Smooth muscle cell (in vitro differentiated cells): ENCODE data around the gene RPL23. TPM values are rescaled to one million over a fixed set of nuclear protein-coding genes. Genes with fewer than 3 reads are reported as not detected.

Experiments
- DNase-seq: peaks from one replicate; lab custom pipeline; 2025; ENCODE audit not compliant: unreplicated experiment; lab: John Stamatoyannopoulos, UW
- H2AFZ ChIP-seq: fragments of 200-600 bp; sonication (generic); 2 replicates; pipeline ENCODE4 v1.6.0; 2016; ENCODE audit warnings: antibody characterized with exemption, low read depth, mild to moderate bottlenecking
- H3F3A ChIP-seq: fragments of 200-600 bp; sonication (generic); 2 replicates; pipeline ENCODE4 v1.6.0; 2017; ENCODE audit warnings: antibody characterized with exemption, low read depth
- H3K27ac ChIP-seq: fragments of 200-600 bp; sonication (generic); 2 replicates; pipeline ENCODE4 v1.5.1; 2016; ENCODE audit warnings: low read depth, mild to moderate bottlenecking
- H3K27me3 ChIP-seq: fragments of 200-600 bp; sonication (generic); 2 replicates; pipeline ENCODE4 v1.6.1; 2016; ENCODE audit warnings: low read depth, mild to moderate bottlenecking
- H3K36me3 ChIP-seq: fragments of 200-600 bp; sonication (generic); 2 replicates; pipeline ENCODE4 v1.5.1; 2016; ENCODE audit warnings: low read depth
- H3K4me1 ChIP-seq: fragments of 200-600 bp; sonication (generic); 2 replicates; pipeline ENCODE4 v1.5.1; 2016; ENCODE audit warnings: low read depth
- H3K4me2 ChIP-seq: fragments of 200-600 bp; sonication (generic); 2 replicates; pipeline ENCODE4 v1.6.0; 2016; ENCODE audit warnings: mild to moderate bottlenecking
- H3K4me3 ChIP-seq: fragments of 200-600 bp; sonication (generic); 2 replicates; pipeline ENCODE4 v1.5.1; 2016; ENCODE audit warnings: mild to moderate bottlenecking
- H3K79me2 ChIP-seq: fragments of 200-600 bp; sonication (generic); 2 replicates; pipeline ENCODE4 v1.6.0; 2016; ENCODE audit warnings: low read depth, mild to moderate bottlenecking
- H3K9ac ChIP-seq: fragments of 200-600 bp; sonication (generic); 2 replicates; pipeline ENCODE4 v1.6.0; 2016; ENCODE audit warnings: low read depth
- H3K9me3 ChIP-seq: fragments of 200-600 bp; sonication (generic); replicated peaks from 2 replicates; pipeline ENCODE4 v1.5.1; 2016; ENCODE audit warnings: low read depth
- H4K20me1 ChIP-seq: fragments of 200-600 bp; sonication (generic); 2 replicates; pipeline ENCODE4 v1.6.0; 2016; ENCODE audit warnings: low read depth
- WGBS: methylation state at CpG from one replicate; pipeline ENCODE4 v1.1.7; 2016; ENCODE audit warnings: low lambda C conversion rate; 5-methylcytosine and 5-hydroxymethylcytosine counted together
- polyA plus RNA-seq: library from polyadenylated mRNA; unstranded; fragments of >200 nt; fragmentation: Nextera tagmentation; extraction: Ambion mirVana; gene quantifications from 2 replicates; pipeline ENCODE4 v1.2.1, GENCODE V29; 2016
- total RNA-seq: library from RNA; depleted of rRNA; stranded (reverse); fragments of >200 nt; gene quantifications from 2 replicates; pipeline ENCODE4 v1.2.3, GENCODE V29; 2014
- TF ChIP-seq, protein P1 (sequence below): fragments of 200-600 bp; sonication (generic); IDR thresholded peaks from 2 replicates; pipeline ENCODE4 v1.5.1; 2017; ENCODE audit warnings: borderline replicate concordance, mild to moderate bottlenecking, antibody characterized with exemption; ENCODE audit not compliant: insufficient read depth, poor library complexity, severe bottlenecking

Gene RPL23
- total and polyA plus RNA-seq, 2 experiments from 2014 or later = 435 to 1,715 TPM

DNA sequence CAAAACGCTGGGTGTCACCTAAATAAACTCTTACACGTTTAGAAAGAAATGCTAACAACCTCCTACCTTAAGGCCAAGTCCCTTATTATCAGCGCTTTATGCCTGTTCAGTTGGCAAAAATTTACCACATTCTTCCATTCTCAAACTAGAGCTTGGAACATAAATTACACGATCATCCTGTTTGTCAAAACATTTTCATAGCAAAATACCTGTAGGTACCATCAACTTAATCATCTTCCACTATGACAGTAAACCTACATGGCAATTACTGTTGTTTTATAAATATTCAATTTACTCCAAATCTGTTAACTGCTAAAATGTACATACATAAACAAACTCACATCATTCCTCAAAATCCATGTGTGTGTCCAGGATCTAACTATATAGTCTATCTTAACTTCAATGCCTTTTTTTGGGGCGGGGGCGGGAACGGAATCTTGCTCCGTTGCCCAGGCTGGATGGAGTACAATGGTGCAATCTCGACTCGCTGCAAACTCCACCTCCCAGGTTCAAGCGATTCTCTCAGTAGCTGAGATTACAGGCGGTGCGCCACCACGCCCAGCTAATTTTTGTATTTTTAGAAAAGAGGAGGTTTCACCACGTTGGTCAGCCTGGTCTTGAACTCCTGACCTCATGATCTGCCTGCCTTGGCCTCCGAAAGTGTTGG, 4.4 kb downstream of the RPL23 start:
- Histone ChIP-seq H2AFZ (no peak overlapping the region), H3K27me3 (no peaks in the 10 kb centered on the region), H3K27ac (no peak overlapping the region), H3F3A (peaks cover 38% of the 10 kb centered on the region), H3K9ac (no peak overlapping the region), H3K79me2 (peaks cover 36% of the 10 kb centered on the region), H3K9me3 (no peaks in the 10 kb centered on the region), H3K4me1 (peaks cover 22% of the 10 kb centered on the region), H3K36me3 (peaks cover 7% of the 10 kb centered on the region), H3K4me2 (no peak overlapping the region), H3K4me3 (no peak overlapping the region), H4K20me1 (peaks cover 59% of the 10 kb centered on the region)
- TF ChIP-seq, protein P1, sequence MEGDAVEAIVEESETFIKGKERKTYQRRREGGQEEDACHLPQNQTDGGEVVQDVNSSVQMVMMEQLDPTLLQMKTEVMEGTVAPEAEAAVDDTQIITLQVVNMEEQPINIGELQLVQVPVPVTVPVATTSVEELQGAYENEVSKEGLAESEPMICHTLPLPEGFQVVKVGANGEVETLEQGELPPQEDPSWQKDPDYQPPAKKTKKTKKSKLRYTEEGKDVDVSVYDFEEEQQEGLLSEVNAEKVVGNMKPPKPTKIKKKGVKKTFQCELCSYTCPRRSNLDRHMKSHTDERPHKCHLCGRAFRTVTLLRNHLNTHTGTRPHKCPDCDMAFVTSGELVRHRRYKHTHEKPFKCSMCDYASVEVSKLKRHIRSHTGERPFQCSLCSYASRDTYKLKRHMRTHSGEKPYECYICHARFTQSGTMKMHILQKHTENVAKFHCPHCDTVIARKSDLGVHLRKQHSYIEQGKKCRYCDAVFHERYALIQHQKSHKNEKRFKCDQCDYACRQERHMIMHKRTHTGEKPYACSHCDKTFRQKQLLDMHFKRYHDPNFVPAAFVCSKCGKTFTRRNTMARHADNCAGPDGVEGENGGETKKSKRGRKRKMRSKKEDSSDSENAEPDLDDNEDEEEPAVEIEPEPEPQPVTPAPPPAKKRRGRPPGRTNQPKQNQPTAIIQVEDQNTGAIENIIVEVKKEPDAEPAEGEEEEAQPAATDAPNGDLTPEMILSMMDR = no peak
- no peak for DNase-seq
- WGBS = 98% methylated on average over 16 of the region's 16 CpGs

DNA sequence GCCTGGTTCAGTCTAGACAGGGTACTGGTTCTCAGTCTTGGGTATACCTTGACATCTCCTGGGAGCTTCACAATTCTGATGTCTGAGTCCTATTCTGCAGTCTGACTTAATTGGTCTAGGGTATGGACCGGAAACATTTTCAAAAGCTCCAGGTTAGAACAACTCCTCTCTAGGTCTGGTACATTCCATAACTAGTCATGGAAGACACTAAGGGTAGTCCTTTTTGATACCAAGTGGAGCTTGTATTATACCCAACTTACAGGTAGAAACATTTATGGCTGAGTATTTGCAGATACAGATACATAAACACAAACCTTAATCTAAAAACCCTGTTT, 5.0 kb downstream of the RPL23 start:
- Histone ChIP-seq H3K9ac (no peak overlapping the region), H3K79me2 (peaks cover 36% of the 10 kb centered on the region), H3K27ac (no peak overlapping the region), H3K4me3 (no peak overlapping the region), H4K20me1 (peaks cover 59% of the 10 kb centered on the region), H3K4me1 (peaks cover 22% of the 10 kb centered on the region), H3K9me3 (no peaks in the 10 kb centered on the region), H3F3A (peaks cover 38% of the 10 kb centered on the region), H2AFZ (no peak overlapping the region), H3K4me2 (no peak overlapping the region), H3K36me3 (peaks cover 7% of the 10 kb centered on the region), H3K27me3 (no peaks in the 10 kb centered on the region)
- DNase-seq = no peak
- TF ChIP-seq, protein P1 = no peak
- 100% methylated on average over 1 of the region's 1 CpG for WGBS

DNA sequence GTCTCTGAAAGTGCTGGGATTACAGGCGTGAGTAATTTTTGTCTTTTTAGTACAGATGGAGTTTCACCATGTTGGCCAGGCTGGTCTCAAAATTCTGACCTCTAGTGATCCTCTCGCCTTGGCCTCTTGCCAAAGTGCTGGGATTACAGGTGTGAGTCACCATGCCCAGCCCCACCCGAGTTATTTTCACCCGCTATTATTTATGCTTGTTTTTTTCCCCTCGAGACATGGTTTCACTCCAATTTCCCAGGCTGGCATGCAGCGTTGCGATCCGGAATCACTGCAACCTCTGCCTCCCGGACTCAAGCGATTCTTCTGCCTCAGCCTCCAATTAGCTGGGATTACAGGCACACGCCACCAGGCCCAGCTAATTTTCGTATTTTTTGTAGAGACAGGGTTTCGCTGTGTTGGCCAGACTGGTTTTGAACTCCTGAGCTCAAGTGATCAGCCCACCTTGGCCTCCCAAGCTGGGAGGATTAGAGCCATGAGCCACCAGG, 9.2 kb downstream of the RPL23 start:
- Histone ChIP-seq H3K27me3 (no peaks in the 10 kb centered on the region), H3K4me3 (no peak overlapping the region), H2AFZ (no peak overlapping the region), H3K27ac (peak overlapping the region; percentile 60), H3K9ac (no peak overlapping the region), H3K9me3 (no peaks in the 10 kb centered on the region), H3K4me1 (no peaks in the 10 kb centered on the region), H3F3A (peaks cover 16% of the 10 kb centered on the region), H3K36me3 (peaks cover 7% of the 10 kb centered on the region), H3K79me2 (no peaks in the 10 kb centered on the region), H3K4me2 (no peak overlapping the region), H4K20me1 (peaks cover 20% of the 10 kb centered on the region)
- DNase-seq = no peak
- TF ChIP-seq, protein P1 = no peak
- 57% methylated on average over 13 of the region's 13 CpGs for WGBS

DNA sequence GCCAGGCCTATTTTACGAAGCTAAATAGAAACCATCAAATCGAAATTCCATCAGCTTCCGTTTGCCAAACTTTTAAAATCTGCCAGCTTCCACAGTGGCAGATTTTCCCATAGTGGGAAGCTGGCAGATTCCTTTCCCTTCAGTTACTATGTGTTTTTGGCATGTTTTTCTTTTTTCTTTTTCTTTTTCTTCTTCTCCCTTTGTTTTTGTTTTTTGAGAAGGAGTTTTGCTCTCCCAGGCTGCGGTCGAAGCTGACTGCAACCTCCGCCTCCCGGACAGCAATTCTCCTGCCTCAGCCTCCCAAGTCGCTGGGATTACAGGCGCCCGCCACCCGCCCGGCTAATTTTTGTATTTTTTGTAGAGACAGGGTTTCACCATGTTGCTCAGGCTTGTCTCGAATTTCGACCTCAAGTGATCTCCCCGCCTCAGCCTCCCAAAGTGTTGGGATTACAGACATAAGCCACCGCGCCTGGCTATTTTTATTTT, 27.7 kb downstream of the RPL23 start:
- TF ChIP-seq, protein P1 = no peak
- Histone ChIP-seq H3K36me3 (no peaks in the 10 kb centered on the region), H3K4me3 (peak overlapping the region; percentile 80), H2AFZ (peak overlapping the region; percentile 81), H3K9me3 (no peaks in the 10 kb centered on the region), H3F3A (peaks cover 7% of the 10 kb centered on the region), H4K20me1 (no peaks in the 10 kb centered on the region), H3K4me1 (peaks cover 14% of the 10 kb centered on the region), H3K9ac (peak overlapping the region; percentile 99), H3K27me3 (no peaks in the 10 kb centered on the region), H3K4me2 (peak overlapping the region; percentile 86), H3K79me2 (peaks cover 37% of the 10 kb centered on the region), H3K27ac (peak overlapping the region; percentile 100)
- 96% methylated on average over 17 of the region's 17 CpGs for WGBS
- no peak for DNase-seq
